ENCODE results near the gene DMAC2L. TPM values are rescaled to one million over a fixed set of nuclear protein-coding genes. Genes with fewer than 3 reads are reported as not detected.

DMAC2L gene
- total and polyA plus RNA-seq, 5 experiments from 2014 or later = 15.7 to 22.2 (median 19.4) TPM

Small RNA genes lying within 50 kb of the gene (microRNA-seq; reads per million reads assigned to microRNA genes)
- not detected for gene MIR4504 (ENCODE audit: borderline microRNAs expressed)

Other genes starting within 250 kb of the DMAC2L start
- gene VCPKMT, start 195.8 kb upstream of the DMAC2L start, total RNA-seq = 10 to 100 TPM; 22.3 to 26.0 TPM
- 10 to 100 TPM in 1 of 3 donors, 1 to 10 TPM in 2; 8.8 to 10.4 (median 9.5) TPM for gene VCPKMT, start 195.8 kb upstream of the DMAC2L start, polyA plus RNA-seq
- 10 to 100 TPM; 48.6 to 51.6 TPM for gene SOS2, start 80.7 kb upstream of the DMAC2L start, total RNA-seq
- gene SOS2, start 80.7 kb upstream of the DMAC2L start, polyA plus RNA-seq = 10 to 100 TPM in 2 of 3 donors, 1 to 10 TPM in 1; 6.0 to 15.0 (median 13.4) TPM
- 1 to 10 TPM; 5.0 to 6.5 TPM for gene L2HGDH, start 95 bp upstream of the DMAC2L start, total RNA-seq
- gene L2HGDH, start 95 bp upstream of the DMAC2L start, polyA plus RNA-seq = 1 to 10 TPM; 2.8 to 5.6 (median 5.3) TPM
- gene CDKL1, start 84.6 kb downstream of the DMAC2L start, total RNA-seq = 1 to 10 TPM; 3.9 to 7.0 TPM
- 1 to 10 TPM in 2 of 3 donors, under 1 TPM in 1; 0.90 to 9.0 (median 1.5) TPM for gene CDKL1, start 84.6 kb downstream of the DMAC2L start, polyA plus RNA-seq
- gene MAP4K5, start 220.2 kb downstream of the DMAC2L start, total RNA-seq = 10 to 100 TPM; 51.1 to 55.5 TPM
- gene MAP4K5, start 220.2 kb downstream of the DMAC2L start, polyA plus RNA-seq = 10 to 100 TPM; 12.1 to 20.4 (median 17.2) TPM
- 1 to 10 TPM; 3.1 to 3.6 TPM for gene ATL1, start 247.8 kb downstream of the DMAC2L start, total RNA-seq
- 1 to 10 TPM; 3.9 to 7.1 (median 5.2) TPM for gene ATL1, start 247.8 kb downstream of the DMAC2L start, polyA plus RNA-seq

Measured in naive thymus-derived CD8-positive, alpha-beta T cell (primary cell).